ENCODE measurements around the gene EID1.
A peak's percentile ranks its signal among the peaks of the same experiment; 100 is the strongest.
"Not testable (repeated sequence)": the region's sequence is repeated elsewhere in the genome, so short reads cannot be mapped to it uniquely, and the experiment has no call there.

The EID1 gene

DNA sequence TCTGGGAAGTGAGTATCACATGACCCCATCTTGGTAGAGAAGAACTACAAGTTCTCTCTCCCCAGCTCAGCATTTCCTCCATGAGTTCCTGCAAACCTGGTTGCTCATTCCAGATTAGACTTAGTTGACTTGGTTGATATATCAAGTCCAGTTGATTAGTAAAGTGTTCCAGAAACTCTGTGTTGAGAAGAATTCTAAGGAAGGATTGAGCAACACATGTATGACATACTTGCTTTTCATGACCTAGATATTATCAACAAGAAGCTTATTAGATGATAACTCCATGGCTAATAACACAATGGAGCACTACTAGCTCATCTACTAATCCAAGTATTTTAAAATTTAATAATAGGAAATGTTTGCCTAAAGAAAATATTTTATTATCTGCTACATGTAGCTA is 6.4 kb upstream of the EID1 start:
- no peak for DNase-seq

DNA sequence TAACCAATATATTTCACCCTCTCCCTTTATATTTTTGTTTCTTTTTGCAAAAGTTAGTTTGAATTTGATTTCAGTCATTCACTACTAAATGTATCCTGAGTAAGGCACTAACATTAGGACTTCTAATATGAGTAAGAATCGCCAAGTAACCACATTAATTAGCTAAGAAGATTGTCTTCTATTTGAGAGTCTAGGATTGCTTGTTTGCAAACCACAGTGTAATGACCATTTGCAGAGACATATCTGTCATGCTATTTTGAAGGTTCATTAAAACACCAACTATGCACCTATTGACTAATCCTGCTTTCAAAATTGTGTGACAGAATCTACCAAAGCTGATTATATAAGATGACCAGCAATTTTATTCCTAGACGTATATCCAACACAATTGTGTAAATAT is 5.3 kb upstream of the EID1 start:
- no peak for DNase-seq

DNA sequence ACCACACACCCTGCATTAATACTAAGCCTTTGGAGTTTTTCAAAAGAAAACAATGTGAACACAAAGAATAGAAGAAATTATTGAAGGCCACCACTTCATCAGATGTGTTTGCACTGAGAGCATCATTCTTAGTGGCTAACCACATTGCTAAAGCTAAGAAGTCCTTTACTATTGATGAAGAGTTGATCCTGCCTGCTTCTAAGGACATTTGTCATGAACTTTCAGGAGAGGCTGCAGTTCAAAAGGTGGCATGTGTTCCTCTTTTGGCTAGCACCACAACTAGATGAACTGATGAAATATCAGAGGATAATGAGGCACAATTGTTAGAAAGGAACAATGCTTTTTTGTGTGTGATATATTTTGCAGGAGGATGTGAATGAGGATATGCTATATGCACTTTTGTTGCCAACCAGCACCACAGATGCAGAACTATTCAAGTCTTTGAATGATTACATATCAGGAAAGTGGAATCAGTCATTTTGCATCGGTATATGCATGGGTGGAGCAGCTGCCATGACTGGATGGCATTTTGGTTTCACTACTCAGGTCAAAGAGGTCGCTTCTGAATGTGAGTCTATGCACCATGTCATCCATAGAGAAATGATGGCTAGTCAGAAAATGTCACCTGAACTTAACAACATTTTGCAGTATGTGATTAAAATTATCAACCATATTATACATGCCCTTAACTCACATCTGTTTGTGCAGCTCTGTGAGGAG is 2.5 kb upstream of the EID1 start:
- no peak for DNase-seq

DNA sequence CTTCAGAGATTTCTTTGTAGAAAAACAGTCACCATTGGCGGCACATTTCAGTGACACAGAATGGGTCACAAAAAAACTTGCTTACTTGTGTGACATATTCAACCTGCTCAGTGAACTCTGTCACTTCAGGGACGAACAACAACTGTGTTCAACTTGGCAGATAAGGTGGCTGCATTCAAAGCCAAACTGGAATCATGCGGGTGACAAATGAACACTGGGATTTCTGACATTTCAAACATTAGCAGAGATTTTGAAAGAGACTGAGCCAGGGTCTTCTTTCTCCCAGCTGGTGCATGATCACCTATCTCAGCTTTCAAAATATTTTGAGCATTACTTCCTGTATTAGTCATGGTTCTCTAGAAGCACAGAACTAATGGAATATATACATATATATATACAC is 1.9 kb upstream of the EID1 start:
- DNase-seq = no peak

DNA sequence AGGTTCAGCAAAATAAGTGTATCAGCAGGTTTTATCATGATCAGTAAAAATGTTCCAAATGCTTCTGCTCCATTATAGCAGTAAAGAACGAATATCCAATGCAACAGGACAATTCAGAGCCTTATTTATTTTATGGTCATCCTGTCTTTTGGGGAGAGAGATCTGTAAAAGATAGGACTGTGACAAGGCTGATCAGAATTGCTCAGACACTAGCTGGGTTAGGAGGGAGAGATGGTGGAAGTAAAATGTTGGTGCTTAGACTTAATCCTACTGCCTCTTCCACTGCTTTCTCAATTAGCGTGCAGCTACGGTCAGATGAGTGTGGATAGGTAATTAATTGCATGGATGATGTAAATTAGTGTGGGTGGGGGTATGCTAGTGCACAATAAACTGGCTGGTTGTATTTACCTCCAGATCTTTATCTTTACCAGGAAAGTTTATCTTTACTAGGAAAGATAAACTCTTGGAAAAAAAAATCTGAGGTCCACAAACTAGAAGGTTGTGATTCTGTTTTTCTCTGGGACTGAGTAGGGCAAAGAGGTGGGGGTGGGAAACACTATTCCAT is 2.2 kb downstream of the EID1 start:
- DNase-seq = no peak

DNA sequence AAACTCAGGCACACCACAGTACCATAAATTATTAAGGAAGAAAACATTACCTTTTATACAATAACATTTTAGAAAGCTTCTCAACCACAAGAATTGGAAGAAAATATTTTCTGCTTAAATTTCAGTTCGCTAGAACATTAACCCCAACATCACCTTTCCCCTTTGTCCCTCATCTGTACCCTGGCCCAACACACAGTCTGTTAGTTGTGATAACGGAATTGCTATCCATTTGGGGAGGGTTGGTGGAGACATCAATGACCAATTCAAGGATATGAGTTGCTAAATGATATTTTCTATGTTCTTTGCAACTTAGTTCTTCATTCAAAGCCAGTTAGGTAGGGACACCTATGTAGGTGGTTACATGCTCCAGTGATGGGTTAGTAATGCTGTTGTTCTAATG is 5.8 kb downstream of the EID1 start:
- DNase-seq = no peak

DNA sequence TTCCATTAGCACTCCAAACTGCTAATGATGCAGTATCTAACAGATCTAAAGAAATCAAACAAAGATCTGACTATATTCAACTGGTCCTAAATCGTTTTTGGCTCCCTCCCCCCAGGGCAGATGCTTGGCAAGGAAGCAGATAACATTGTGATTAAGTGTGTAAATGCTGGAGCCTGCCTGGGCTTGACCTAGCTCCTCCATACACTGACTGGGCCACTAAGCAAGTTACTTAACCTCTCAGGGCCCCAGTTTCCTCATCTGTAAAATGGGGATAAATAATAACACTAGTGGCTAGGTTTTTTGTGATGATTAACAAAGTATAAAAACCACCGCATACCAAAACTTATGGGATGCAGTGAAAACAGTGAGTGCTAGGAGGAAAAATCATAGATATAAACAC is 9.2 kb downstream of the EID1 start:
- DNase-seq = no peak

DNA sequence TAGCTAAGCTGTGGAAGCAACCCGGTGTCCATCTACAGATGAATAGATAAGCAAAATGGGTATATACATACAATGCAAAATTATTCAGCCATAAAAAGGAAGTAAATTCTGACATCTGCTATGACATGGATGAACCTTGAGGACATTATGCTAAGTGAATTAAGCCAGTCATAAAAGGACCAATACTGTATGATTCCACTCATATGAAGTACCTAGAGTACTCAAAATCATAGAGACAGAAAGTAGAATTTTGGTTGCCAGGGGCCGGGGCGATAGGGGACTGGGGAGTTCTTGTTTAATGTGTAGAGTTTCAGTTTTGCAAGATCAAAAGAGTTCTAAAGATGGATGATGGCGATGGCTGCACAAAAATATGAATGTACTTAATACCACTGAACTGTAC is 10.3 kb downstream of the EID1 start:
- no peak for DNase-seq

DNA sequence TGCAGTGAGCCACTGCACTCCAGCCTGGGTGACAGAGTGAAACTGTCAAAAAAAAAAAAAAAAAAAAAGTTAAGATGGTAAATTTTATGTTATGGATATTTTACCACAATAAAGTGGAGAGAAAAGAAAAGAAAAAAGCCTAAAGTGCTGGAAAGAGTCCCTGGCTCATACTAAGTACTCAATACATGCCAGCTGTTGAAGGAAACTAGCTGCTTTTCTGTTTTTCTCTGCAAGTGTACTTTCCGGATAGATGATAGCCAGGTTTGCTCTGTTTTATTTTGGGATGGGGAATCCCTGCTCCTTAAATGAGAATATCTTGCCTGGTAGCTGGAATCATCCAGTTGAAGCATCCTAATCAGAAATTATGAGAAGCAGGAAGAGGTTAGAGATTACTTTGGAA is 10.9 kb downstream of the EID1 start:
- peak; percentile 5 for DNase-seq

DNA sequence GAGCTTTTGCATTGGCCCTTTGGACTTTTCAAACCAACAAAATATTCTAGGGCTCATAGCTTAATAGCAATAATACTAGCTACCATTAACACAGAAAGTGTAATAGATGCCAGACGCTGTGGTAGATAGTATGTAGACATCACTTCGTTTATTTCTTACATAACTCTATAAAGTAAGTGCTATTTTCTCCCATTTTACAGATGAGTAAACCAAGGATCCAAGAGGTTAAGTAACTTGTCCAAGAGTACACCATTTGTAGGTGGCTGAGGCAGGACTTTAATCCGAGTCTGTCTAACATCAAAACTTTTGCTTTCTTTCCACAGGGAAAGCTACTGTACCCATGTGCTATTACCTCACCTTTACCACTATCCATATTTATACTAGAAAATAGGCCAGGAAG is 12.0 kb downstream of the EID1 start:
- no peak for DNase-seq

DNA sequence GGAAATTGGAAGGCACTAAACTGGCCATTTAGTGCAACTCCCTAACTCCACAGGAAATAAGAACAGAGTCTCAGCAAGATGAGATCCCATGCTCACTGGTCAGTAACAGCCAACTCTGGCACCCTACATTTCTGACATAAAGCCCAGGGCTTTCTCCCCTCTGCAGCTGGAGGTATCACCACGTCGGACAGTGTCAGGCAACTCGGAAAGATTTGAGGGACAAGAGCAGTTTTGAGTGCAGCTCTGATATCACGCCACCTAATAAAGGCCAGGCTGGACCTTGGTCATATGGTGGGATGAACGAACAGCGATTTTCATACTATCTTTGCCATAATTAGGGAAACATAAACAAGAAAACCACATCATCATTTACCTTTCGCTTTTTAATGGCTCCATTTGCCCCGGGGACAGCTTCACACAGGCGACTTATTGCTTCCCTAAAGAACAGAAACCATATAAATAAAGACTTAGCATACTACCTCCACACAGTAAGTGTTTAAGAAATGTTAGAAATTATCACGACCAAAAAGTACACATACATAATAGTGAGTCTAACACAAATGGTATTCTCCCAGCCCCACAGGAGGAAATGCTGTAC is 12.5 kb downstream of the EID1 start:
- DNase-seq = no peak

DNA sequence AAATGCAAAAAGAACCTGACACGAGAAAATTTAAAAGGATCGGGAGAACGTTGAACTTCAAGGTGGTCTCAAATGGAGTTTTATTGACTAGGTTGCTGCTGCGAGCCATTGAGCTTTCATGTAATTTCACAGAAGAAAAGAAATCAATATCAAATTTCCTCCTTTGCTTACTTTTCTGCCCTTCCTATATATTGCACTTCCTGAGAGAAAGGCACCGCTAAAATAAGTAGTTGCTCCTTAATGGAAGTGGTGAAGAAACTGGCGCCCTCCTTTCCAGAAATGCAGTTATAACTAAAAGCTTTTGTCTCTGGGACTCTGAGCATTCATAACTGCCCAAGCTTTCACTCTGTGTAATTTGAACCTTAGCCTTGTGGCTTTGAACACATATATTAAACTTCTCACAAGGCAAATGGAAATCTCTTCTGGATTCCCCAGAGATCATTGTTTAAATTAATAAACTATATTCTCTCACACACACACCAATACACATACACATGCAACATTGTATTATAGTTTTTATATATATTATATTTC is 13.4 kb downstream of the EID1 start:
- DNase-seq = no peak

DNA sequence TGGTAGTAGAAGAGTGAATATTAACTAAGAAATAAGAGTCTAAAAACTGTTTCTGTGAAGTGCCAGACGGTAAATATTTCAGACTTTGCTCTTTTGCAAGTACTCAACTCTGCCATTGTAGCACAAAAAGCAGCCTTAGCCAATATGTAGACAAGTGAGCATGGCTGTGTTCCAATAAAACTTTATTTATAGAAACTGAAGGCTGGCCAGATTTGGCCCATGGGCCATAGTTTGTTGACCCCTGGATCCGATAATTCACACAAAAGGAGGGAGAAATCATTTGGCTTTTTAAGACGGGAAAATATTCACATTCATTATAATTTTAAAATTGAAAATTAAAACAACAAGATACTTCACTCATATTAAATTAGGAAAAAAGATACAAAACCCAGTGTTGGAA is 15.4 kb downstream of the EID1 start:
- DNase-seq = peak; percentile 6

DNA sequence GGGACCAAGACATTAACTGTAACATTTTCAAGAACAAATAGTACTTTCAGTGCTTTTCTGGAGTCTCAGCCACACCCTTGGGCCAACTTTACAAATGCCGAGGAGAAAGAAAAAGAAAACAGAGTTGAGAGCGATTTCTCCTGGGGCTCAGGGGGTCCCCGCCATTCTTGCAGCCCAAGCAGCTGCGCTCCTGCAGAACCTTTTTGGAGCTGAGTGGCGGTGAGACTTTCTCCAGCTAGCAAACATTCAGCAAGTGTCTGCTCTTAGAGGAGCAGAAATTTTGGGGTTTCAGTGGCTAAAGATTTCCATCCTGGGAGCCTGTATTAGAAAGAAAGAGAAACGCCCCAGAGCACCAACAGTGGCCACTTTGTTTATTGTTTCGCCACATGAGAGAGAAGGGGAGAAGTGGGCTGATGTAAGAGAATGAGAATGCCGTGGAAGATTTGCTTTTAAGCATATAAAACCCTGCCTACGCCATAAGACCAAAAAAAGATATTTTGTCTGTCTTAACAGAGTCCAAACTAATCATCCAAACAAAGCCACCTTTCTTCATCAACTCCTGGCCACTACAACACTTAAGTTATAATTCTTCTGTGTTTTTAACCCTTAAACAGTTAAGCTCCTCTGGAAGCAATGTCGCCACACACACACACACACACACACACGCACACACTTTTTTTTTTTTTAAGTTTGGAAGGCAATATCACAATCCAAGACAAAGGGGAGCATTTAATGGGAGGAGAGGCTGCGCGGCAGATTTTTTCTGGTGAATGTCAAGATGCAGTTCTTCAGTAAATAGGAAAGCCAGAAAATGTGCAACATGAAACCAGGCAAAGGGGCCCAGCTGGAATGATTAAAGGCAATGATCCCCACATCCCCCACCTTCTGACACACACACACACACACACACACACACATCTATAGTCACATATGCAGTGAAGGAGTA is 19.2 kb downstream of the EID1 start:
- no peak for DNase-seq

DNA sequence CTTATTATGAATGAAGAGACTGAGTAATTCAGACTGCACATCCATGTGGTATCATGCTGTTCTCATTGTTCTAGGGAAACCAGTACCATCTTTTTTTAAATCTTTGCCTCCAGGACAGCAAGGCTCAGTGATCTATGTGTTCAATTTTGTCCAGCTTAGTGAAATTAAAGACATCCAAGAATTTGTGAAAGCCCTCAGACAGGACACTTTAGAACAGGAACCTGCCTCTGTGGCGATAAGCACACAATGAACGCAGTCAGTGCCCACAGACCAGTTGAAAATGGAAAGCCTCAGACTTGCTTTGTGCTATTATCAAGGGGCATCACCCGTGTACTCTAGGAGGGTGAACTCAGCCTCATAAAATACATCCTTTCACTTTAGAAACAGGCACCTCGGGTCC is 20.1 kb downstream of the EID1 start:
- DNase-seq = no peak

DNA sequence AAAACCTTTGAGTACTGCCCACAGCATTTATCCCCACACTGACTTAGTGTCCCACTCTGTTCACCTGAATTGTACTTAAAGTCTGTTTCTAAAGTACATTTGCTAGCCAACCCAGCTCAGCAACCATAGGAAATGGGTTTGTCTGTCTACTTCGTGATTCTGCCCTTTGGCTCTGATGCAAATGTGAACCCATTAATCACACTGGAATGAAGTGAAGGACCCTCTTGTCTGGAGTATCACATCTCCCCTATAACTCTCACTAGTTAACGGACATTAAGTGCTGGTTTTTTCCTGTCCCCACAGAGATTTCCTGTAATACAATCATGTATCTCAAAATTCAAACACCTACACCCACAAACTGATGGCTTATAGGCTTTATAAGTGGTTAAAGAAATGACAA is 20.5 kb downstream of the EID1 start:
- no peak for DNase-seq

DNA sequence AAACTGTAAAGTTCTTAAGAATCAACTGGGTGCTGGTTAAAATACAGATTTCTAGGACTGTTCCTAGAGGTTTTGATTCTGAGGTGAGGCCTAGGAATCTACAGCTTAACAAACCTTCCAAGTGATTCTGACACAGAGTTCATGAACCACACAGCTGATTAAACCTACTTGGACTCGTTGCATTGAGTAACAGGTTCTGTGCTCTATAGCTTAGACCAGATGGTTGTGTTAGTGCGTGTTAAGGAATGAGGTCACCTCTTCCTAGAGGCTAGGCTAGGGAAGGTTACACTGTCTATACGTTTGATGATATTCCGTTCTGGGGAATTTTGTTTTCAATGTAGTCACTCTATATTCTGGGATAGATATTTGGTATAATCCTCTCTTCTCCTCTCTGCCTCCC is 21.9 kb downstream of the EID1 start:
- DNase-seq = no peak

DNA sequence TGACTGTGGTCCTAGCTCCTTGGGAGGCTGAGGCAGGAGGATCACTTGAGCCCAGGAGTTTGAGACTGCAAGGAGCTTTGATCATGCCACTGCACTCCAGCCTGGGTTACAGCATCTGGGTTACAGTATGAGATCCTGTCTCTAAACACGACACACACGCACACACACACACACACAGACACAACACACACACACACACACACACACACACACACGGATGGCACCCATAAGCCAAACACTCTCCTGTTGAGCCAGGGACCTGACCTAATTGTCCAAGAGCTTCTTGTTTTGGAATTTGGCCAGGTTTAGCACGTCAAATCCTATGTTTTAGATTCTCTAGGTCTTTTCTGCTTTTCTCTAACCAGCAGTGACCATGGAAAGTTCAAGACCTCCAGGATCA is 26.8 kb downstream of the EID1 start:
- no peak for DNase-seq

DNA sequence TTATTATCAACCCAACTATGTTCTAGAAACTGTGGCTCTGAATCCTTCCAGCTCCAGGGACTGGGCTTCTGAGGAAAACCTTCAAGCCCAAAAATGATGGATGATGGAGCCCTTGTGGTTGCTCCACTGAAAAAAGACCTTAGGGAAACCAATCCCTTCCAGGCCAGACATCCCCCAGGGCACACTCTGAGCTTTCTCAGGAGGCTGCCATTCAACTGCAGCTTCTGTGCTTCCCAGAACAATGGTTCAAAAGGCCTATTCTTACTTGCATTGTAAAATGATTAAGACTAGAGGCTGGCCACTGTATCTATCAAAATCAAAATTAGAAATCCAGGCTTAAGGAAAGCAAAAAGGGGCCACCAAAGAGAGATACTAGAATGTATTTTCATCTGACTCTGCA is 27.3 kb downstream of the EID1 start:
- no peak for DNase-seq

DNA sequence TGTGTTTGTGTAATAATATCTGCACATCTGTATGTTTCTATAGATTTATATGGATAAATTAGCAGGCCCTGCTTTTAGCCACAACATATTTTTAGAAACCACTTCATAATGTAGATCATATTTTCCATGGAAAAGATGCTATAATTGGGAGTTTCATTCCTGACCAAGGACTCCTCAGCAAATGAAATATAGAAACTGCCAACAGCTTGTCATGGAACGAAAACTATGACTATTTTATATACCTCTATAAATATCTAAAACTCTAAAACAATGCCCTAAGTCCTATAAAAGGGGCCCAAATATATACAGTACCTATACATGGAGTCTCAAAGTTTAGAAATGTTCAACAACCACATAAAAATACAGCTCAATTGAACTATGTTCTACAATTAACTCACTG is 27.9 kb downstream of the EID1 start:
- DNase-seq = no peak

DNA sequence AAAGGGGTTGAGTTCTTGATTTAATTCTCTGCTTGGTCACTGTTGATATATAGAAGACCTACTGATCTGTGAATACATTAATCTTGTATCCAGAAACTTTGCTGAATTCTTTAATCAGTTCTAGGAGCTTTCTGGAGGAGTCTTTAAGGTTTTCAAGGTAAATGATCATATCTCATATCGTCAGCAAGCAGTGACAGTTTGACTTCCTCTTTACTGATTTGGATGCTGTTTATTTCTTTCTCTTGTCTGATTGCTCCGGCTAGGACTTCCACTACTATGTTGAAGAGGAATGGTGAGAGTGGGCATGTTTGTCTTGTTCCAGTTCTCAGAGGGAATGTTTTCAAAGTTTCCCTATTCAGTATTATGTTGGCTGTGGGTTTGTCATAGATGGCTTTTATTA is 31.4 kb downstream of the EID1 start:
- DNase-seq = not testable (repeated sequence)

DNA sequence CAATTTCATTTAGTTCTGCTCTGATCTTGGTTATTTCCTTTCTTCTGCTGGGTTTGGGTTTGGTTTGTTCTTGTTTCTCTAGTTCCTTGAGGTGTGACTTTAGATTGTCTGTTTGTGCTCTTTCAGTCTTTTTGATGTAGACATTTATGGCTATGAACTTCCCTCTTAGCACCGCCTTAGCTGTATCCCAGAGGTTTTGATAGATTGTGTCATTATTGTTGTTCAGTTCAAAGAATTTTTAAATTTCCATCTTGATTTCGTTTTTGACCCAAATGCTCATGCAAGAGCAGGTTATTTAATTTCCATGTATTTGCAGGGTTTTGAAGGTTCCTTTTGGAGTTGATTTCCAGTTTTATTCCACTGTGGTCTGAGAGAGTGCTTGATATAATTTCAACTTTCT is 32.6 kb downstream of the EID1 start:
- DNase-seq = not testable (repeated sequence)

DNA sequence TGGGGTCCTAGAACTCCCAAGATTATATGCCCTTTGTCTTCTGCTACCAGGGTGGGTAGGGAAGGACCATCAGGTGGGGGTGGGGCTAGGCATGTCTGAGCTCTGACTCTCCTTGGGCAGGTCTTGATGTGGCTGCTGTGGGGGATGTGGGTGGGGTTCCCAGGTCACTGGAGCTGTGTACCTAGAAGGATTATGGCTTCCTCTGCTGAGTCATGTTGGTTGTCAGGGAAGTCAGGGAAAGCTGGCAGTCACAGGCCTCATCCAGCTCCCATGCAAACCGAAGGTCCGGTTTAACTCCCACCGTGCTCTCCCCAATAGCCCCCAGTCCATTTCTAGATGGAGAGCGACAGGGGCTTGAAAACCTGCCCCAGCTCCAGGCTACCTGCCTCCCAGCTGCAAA is 35.2 kb downstream of the EID1 start:
- DNase-seq = no peak
